Psoas muscle (tissue), 8 donors: ENCODE data around the gene HGF. TPM values are rescaled to one million over a fixed set of nuclear protein-coding genes. Genes with fewer than 3 reads are reported as not detected.

Experiments used
- ATAC-seq, 4 donors: fragments of 200-7000 bp; cut with Tn5 transposase; one replicate each; pipeline ENCODE4 v1.9.1; 2020; ENCODE audit warnings: moderate library complexity in 3 of 4, mild to moderate bottlenecking in 2 of 4
- DNase-seq, 2 donors: peaks; one replicate each; pipeline ENCODE4 v3.0.0-alpha.2; 2020
- H3K27ac ChIP-seq: fragments of 200-600 bp; one replicate; pipeline ENCODE4 v1.8.0; 2022
- H3K27me3 ChIP-seq, 3 donors: fragments of 200-600 bp in 1 of 3; one replicate each; pipeline versions ENCODE4 v1.6.1 to v1.8.0; 2013 to 2022; ENCODE audit warnings: low read length in 2 of 3, mild to moderate bottlenecking in 2 of 3, moderate library complexity in 1 of 3; ENCODE audit not compliant: insufficient read depth in 3 of 3
- H3K36me3 ChIP-seq, 2 donors: fragments of 200-600 bp in 1 of 2; one replicate each; pipeline versions ENCODE4 v1.6.1 to v1.8.0; 2013 to 2022; ENCODE audit warnings: low read depth in 1 of 2, mild to moderate bottlenecking in 1 of 2, moderate library complexity in 1 of 2; ENCODE audit not compliant: insufficient read depth in 1 of 2
- H3K4me1 ChIP-seq: fragments of 200-600 bp; one replicate; pipeline ENCODE4 v1.8.0; 2022
- H3K4me3 ChIP-seq: fragments of 200-600 bp; one replicate; pipeline ENCODE4 v1.8.0; 2022; ENCODE audit warnings: mild to moderate bottlenecking
- H3K9me3 ChIP-seq: fragments of 200-600 bp; one replicate; pipeline ENCODE4 v1.8.0; 2022
- WGBS, 3 donors: extraction: QIAGEN DNeasy Blood & Tissue Kit; methylation state at CpG; one replicate each; pipeline versions ENCODE4 v1.1.6 to v1.1.7; 2013; 5-methylcytosine and 5-hydroxymethylcytosine counted together
- intact Hi-C, 2 donors: fragments of 100-400 bp; cut with DNase I; formaldehyde crosslinking; loops; one replicate each; pipeline versions ENCODE4 v1.11.0 to v1.14.2; 2022
- polyA plus RNA-seq, 3 donors: library from polyadenylated mRNA; stranded (reverse); fragments of 200-250 nt; gene quantifications; one replicate each; pipeline ENCODE4 v1.2.3, GENCODE V29; 2013
- total RNA-seq, 4 donors: library from RNA; stranded (reverse); fragmentation: NEBNext Ultra II Directional in 2 of 4; extraction: Animal tissue kit (Norgen Biotek cat#: 25700) in 2 of 4; gene quantifications; one replicate each; pipeline versions ENCODE4 v1.2.1 to v1.2.4, GENCODE V29; 2021 to 2023
- TF ChIP-seq, protein P1 (sequence below): fragments of 200-600 bp; IDR thresholded peaks from one replicate; pipeline ENCODE4 v1.8.0; 2022; ENCODE audit warnings: antibody characterized with exemption
- donor health status: healthy with polysubstance abuse.
- donor health status: DM: no; HTN: no; CAD: no; lungs with moderate emphysema.
- donor health status: Bipolar disorder and iron deficiency.
- donor health status: healthy.
- donor health status: DM: yes; HTN: yes; CAD: no.
- donor health status: DM: no; HTN: no; CAD: no.
- donor health status: DM: no; HTN: no; CAD: no.
- donor health status: DM: yes; HTN: yes; CAD: no.

HGF gene
- total and polyA plus RNA-seq, 7 donors = 0.25 to 3.7 (median 0.78) TPM

GRCh38 chr7:81788246-81788645 is 18.4 kb upstream of the HGF start:
- Histone ChIP-seq H3K4me1 (no peaks in the 10 kb centered on the region), H3K27me3 (peaks cover 0 to 4% (median 0%) of the 10 kb centered on the region in 3 donors), H3K4me3 (no peak overlapping the region), H3K9me3 (no peaks in the 10 kb centered on the region), H3K27ac (no peak overlapping the region), H3K36me3 (no peaks in the 10 kb centered on the region)
- no peak for DNase-seq
- TF ChIP-seq, protein P1, sequence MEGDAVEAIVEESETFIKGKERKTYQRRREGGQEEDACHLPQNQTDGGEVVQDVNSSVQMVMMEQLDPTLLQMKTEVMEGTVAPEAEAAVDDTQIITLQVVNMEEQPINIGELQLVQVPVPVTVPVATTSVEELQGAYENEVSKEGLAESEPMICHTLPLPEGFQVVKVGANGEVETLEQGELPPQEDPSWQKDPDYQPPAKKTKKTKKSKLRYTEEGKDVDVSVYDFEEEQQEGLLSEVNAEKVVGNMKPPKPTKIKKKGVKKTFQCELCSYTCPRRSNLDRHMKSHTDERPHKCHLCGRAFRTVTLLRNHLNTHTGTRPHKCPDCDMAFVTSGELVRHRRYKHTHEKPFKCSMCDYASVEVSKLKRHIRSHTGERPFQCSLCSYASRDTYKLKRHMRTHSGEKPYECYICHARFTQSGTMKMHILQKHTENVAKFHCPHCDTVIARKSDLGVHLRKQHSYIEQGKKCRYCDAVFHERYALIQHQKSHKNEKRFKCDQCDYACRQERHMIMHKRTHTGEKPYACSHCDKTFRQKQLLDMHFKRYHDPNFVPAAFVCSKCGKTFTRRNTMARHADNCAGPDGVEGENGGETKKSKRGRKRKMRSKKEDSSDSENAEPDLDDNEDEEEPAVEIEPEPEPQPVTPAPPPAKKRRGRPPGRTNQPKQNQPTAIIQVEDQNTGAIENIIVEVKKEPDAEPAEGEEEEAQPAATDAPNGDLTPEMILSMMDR = no peak
- intact Hi-C loops = no loop called here
- ATAC-seq = no peak
- 79 to 81% (median 80%) methylated on average over 8 of the region's 8 CpGs for WGBS, 3 donors

- DNase-seq (no peak), ATAC-seq (no peak)
- H3K9me3 ChIP-seq = no peaks in the 10 kb centered on the region
- H3K4me1 ChIP-seq = no peaks in the 10 kb centered on the region
- no peak overlapping the region for H3K27ac ChIP-seq
- H3K36me3 ChIP-seq = no peaks in the 10 kb centered on the region
- intact Hi-C loops = no loop called here
- H3K4me3 ChIP-seq = no peak overlapping the region
- H3K27me3 ChIP-seq = no peaks in the 10 kb centered on the region
- TF ChIP-seq, protein P1 = no peak
These were observed 14.0 kb upstream of the HGF start for GRCh38 chr7:81783818-81784217.

DNA sequence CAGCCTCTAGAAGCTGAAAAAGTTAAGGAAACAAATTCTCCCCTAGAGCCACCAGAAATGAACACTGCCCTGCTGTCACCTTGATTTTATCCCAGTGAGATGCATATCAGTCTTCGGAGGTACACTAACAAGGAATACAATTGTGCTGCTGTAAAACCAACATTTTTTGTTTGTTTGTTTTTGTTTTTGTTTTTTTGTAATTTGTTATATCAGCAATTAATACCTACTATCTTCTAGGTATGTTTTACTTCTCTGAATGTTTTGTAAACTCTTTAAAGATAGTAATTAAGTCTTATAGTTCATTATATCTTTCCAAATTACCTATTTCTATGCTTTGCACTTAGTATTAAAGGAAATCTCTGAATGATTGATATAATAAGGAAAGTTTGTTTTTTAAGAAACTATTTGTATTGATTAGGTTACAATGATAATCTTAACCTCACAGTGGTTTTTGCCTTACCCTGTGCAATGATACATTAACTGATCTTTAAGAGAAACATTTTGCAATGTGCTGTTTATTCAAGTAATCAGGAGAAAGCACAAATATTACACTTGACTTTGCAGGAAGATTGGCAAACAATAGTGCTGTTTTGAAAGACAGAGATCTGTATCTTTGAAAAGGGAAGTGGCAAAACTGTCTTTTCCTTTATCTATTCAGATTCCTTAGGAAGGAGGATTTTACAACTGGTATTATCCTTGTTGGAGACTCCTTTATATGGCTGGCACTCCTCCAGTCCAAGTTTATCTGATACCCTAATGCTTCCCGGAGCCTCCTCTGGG is 11.3 kb upstream of the HGF start:
- TF ChIP-seq, protein P1 = no peak
- Histone ChIP-seq H3K4me3 (no peak overlapping the region), H3K27ac (no peak overlapping the region), H3K4me1 (no peaks in the 10 kb centered on the region), H3K36me3 (no peaks in the 10 kb centered on the region), H3K9me3 (no peaks in the 10 kb centered on the region), H3K27me3 (no peaks in the 10 kb centered on the region)
- intact Hi-C loops = no loop called here
- ATAC-seq = no peak
- no peak for DNase-seq
- 35 to 46% (median 41%) methylated on average over 2 of the region's 2 CpGs for WGBS, 3 donors

- no peak overlapping the region for H3K4me3 ChIP-seq
- TF ChIP-seq, protein P1 = no peak
- H3K27ac ChIP-seq = no peak overlapping the region
- H3K9me3 ChIP-seq = no peaks in the 10 kb centered on the region
- WGBS, 3 donors = 88 to 94% (median 93%) methylated on average over 4 of the region's 4 CpGs
- DNase-seq (no peak), ATAC-seq (no peak)
- H3K27me3 ChIP-seq = no peaks in the 10 kb centered on the region
- intact Hi-C loops = no loop called here
- no peaks in the 10 kb centered on the region for H3K36me3 ChIP-seq
- H3K4me1 ChIP-seq = no peaks in the 10 kb centered on the region
These were observed 9.9 kb upstream of the HGF start for GRCh38 chr7:81779706-81780105.

DNA sequence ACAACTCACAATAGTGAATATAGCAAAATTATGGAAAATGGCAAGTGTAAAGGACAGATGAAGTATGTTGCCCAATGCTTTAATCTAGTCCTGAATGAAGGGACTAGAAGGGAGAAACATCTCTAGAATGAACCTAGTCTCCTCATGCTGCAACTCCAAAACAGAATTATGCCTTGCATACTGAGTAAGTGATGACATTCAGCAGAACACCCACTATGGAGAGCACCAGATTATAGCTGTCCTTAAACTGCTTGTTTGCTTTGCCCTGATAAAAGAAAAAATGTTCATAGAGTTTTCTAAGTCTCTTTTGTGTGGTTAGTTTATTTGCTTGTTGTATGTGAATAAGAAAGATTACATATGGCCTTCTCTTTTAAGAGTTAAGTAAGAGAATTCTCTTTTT is 7.8 kb upstream of the HGF start:
- no peak for ATAC-seq

More for the DNA sequence above, 7.8 kb upstream of the HGF start:
- Histone ChIP-seq H3K4me3 (no peak overlapping the region), H3K4me1 (no peaks in the 10 kb centered on the region), H3K27ac (no peak overlapping the region), H3K9me3 (no peaks in the 10 kb centered on the region), H3K36me3 (no peaks in the 10 kb centered on the region), H3K27me3 (no peaks in the 10 kb centered on the region)
- intact Hi-C loops = no loop called here
- no peak for DNase-seq
- TF ChIP-seq, protein P1 = no peak
